Retina (tissue), 1 donor: ENCODE data around the gene IL31.
A peak's percentile ranks its signal among the peaks of the same experiment; 100 is the strongest.
"Not testable (repeated sequence)": the region's sequence is repeated elsewhere in the genome, so short reads cannot be mapped to it uniquely, and the experiment has no call there.

ENCODE experiments used
- DNase-seq: peaks from one replicate; pipeline ENCODE4 v3.0.0-alpha.2; 2016

The IL31 gene

DNA sequence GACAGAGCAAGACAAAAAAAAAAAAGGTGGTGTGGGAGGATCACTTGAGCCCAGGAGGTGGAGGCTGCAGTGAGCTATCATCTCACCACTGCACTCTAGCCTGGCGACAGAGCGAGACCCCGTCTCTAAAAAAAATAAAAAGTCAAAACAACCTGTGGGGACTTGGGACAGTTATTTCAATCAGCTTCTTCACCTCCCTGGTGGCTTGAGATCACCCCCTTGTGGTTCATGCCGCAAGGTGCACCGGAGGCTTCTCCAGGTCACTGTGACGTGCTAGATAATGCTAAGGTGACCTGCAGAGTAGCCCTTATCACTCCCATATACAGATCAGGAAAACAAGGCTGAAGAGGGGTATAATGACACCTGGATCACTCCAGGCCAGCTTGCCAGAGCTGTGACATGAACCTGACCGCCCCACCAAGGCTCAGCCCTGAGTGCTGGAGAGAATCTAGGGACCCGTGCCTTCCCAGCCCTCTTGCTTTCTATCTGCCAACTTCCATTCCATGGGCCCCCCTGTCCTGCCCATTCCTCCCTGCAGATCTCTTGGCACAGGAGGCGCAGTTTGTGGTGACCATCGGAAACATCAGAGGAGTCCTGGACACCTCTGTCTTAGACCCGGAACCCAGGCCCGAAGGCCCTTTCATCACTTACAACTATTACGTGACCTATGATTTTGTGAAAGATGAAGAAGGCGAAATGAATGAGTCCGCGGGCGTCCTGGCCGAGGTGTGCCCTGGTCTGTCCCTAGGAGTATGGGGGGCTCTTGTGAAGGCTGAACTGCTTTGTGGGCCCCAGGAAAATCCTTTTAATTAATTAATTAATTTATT lies 17.0 kb upstream of the IL31 start:
- peak; percentile 40 for DNase-seq

DNA sequence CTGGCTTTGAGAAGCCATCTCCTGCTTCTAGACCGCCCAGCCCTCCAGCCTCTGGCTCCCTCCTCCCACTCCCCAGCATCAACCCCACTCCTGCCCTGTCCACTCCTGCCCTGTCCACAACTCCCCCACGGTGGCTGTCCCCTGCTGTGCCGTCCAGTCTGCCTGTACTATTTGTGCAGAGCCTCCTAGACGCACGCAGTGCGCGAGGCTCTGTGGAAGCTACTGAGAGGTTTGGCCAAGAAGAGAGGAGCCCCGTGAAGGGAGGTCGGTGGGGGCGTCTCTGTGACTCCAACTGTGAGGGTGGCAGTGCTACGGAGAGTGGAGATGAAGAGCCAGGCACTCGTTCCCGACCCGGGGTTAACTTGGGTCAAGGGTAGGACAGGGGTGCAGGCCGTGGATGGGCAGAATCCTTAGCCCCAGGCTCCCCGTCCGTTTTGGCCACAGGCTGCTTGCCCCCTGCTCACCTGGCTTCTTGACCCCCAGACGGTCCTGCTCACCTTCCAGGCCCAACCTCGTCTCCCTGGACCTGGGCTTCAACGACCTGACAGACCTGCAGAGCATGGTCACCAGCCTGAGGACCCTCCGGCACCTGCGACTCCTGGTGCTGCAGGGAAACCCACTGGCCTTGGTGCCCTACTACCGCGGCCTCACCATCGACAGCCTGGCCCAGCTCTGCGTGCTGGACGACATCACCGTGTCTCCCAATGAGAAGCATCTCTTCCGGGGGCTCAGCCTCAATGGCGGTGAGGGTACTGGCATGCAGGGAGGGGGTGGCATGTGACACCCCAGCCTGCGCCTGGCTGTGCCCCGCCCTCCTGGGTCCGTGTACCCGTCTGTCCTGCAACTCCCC lies 15.8 kb upstream of the IL31 start:
- no peak for DNase-seq

DNA sequence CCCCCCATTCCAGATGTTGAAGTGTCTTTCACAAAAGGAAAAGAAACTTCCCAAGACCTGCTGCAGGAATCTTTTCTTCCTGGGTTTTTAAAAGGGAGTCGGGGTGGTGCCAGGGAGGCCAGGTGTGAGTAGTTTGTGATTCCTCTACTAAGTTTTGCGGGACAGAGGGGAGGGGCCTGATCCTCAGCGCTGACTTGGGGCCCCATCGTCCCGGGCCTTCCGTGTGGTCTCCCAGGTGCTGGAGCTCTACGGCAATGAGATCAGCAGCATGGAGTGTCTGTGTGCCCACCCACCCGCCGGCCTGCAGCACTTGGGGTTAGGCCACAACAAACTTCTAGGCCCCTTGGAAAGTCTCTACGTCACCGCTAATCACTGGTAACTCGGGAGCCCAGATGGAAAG lies 13.4 kb upstream of the IL31 start:
- no peak for DNase-seq

DNA sequence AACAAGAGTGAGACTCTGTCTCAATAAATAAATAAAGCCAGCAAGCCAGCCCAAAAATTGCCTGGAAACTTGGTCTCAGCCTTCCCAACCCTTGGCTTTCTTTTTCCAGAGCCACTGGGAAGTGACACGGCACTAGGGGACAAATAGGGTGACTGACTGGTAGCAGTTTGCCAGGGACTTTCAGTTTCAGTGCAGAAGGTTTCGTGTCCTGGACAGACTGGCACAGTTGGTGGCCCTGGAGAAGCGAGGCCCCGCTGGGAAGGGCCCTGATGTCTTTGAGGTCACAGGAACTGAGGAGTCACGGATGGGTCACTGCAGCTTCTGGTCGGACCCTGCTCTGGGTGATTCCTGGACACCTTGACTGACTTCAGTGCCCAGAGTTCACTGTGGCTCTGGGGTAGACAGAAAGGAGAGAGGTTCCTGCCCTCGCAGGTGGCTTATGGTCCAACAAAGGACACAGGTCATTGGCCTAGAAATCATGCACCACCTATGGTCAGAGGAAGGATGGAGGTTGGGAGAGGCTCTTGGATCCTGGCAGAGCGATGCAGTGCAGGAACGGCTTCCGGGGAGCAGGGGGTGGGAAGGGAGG lies 11.6 kb upstream of the IL31 start:
- DNase-seq, result no peak

DNA sequence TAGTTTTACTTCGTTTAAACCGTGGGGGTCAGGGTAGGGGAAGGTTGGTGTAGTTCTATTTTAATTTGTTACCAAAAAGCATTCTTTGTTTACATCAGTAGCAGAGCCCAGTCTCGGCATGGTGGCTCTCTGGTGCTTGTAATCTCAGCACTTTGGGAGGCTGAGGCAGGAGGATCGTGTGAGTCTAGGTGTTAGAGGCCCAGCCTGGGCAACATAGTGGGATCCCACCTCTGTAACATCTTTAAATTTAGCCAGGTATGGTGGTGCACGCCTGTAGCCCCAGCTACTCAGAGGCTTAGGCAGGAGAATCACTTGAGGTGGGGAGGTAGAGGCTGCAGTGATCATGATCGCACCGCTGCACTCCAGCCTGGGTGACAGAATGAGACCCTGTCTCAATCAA lies 11.1 kb upstream of the IL31 start:
- DNase-seq, result no peak

DNA sequence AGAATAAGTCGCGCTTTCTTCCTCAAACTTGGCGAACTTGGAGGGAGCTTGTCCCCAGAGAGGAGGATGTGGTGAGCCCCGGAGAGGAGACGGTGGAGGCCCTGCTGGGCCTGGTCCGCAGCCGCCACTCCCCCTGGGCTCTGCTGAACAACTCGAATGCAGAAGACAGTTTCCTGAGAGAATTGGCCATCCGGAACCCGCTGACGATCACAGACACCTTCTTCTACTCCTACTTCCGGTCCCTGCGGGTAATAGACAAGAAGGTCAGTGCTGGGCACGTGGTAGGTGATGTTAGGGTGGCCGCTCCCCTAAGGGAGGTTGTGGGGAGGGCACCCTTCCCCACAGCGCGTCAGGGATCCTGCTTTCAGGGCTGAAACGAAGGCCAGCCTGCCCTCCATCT lies 10.5 kb upstream of the IL31 start:
- DNase-seq, result no peak

DNA sequence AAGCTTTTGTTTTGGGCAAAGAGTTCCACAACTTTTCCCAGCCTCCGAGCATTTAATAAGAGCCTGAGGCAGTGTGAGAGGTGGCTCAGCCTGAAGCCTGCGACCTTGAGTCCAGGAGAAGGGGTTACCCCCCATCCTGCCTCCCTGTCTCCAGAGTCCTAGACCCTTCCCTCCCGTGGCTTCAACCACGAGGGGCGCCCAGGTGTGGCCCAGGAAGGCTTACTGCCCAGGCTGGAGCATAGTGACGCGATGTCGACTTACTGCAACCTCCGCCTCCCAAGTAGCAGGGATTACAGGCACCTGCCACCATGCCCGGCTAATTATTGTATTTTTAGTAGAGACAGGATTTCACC lies 9.5 kb upstream of the IL31 start:
- DNase-seq, result peak; percentile 40

DNA sequence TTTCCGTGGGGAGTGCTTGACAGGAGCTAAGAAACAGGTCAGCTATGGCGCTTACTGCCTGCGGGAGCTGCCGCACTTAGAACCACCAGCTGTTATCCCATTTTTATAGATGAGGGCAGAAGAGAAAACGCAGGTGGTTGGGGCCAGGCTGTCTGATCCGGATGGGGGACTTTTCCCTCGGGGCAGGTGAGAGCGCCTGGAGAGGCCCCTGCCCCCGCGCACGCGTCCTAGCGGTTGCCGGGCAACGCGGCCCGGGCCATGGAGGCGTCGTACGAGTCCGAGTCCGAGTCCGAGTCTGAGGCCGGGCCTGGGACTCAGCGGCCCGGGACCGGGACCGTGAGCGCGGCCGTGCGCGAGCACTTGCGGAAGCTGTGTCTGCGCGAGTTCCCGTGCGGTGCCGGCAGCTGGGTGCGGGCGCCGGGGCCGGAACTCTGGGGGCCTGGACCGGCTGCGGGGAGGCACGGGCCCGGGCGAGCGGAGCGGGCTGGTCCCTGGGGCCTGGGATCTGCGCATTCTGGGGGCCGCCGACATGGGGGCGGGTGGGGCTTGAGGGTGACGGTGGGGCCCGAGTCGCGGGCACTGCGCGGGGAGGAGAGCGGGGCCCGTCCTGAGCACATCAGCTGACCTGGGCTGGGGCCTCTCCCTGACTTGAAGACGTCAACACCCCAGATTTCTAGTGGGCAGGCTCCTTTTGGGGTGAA lies 9.0 kb upstream of the IL31 start, which contains the start of gene LRRC43:
Gene LRRC43 (plus strand): TSS at position 237 of the 701 bp plus-strand sequence. CDS start 22 bp downstream, at position 259.
- peak; percentile 80 for DNase-seq

DNA sequence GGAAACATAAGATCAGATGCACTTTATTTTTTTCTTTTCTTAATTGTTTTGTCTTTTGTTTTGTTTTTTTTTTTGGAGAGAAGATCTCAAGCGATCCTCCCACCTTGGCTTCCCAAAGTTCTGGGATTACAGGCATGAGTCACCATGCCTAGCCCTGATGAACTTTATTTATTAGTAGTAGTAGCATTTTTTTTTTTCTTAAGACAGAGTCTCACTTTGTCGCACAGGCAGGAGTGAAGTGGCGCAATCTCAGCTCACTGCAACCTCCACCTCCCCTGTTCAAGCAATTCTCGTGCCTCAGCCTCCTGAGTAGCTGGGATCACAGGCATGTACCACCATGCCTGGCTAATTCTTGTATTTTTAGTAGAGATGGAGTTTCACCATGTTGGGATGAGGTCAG lies 2.5 kb upstream of the IL31 start:
- DNase-seq, result not testable (repeated sequence)

DNA sequence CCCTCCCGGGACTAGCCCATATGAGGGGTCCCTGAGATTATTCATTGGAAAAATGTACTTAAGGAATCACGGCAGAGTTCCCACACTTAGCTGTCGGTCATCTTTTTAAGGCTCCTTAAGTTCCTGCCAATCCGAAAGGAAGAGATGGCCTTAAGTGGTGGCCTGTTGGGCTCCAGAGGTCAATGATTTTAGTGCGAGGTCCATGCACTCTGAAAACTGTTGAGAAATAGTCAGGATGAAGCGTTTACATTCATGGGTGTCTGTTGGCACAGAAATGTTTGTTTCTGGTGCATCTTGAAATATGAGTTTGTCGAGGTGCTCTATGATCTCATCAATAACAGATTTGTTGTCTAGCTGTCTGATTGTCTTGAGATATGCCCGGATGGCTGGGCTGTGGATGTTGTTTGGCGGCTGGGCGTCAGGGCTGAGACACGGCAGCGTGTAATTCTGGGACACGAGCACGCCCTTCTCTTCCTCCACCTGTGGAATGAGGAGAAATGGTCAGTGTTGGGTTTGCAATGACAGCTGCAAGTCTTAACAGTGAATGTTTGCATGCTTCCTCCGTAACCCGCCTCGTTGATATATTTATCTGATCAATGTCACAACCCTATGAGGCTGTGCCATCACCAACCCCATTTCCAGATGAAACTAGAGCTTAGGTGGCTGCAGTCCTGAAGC lies 1.6 kb downstream of the IL31 start:
- no peak for DNase-seq

DNA sequence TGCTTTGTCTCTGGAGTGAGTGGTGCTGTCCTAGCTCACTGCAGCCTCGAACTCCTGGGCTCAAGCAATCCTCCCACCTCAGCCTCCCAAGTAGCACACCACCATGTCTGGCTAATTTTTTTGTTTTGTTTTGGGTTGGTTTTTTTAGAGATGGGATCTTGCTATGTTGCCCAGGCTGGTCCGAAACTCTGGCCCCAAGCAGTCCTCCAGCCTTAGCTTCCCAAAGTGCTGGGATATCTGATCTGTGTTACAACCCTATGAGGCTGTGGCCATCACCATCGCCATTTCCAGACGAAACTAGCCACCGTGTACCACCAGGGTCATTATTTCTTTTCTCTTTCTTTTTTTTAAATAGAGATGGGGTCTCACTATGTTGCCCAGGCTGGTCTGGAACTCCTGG lies 2.6 kb downstream of the IL31 start:
- no peak for DNase-seq

DNA sequence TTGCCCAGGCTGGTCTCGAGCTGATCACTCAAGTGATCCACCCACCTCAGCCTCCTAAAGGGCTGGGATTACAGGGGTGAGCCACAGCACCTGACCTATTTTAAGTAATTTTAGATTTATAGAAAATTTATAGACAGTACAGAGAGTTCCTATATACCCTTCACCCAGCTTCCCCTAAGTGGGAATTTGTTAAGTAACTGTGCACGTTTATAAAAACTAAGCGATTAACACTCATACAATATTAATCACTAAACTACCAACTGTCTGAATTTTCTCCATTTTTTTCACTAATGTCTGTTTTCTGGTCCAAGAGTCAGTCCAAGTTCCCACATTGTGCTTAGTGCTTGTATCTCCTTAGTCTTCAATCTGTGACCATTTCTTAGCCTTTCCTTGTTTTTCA lies 5.5 kb downstream of the IL31 start:
- no peak for DNase-seq

DNA sequence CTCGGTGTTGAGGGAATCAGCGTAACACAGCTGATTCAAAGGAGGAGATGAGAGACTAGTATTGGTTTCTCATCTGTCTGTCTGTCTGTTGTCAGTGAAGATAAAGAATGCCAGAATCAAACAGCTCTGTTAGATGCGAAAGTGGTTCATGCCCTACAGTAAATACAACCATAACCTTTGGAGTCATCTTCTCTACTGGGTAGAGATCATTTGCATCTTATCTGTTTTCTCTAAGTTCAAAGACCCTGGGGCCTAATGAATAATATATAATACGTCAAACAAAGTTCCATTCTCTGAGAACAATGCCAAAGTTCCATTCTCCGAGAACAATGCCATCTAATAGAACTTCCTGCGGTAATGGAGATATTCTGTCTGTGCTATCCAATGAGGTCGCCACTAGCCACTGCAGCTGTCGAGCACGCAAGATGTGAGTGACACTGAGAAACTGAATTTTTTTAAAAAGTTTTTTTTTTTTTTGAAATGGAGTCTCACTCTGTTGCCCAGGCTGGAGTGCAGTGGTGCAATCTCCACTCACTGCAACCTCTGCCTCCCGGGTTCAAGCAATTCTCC lies 6.6 kb downstream of the IL31 start:
- no peak for DNase-seq

DNA sequence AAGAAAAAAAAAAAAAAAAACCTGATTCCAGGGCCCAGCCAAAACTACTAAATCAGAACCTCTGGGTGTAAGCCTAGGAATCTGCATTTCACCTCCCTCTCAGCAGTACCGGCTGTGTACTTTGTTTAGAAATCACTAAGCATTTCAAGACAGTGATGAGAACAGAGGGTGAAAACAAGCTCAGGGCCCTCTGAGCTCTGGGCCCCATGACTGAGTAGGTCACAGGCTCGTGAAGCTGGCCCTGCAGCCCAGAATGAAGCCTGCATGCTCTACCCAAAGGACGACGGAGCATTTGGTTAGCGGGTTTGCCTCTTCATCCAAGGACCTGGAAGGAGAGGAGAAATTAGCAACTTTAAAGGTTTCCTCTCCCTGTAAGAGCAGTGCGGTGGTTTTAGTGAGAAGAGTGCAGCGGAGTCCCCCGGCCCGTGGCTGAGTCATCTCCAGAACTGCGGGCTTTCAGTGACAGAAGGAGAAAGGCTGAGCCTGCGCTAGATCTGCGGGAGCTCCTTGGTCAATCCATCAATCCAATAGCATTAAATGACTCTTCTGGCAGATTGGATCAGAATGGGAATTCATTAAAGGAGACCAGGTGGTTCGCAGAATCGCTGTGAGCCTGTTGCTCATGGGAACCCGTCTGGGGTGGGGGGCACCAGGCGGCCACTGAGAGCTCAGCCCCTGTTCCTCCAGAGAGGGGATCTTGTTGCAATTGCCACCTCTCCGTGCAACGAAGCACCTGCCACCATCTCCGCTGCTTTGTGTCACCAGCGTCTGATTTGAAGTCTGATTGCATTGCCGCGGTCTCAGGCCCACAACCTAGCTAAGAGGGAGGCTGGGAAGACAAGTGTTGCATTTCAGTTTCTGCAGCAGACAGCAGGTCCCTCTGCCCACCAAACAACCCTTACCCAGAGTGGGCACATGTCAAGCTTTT lies 7.3 kb downstream of the IL31 start:
- peak; percentile 22 for DNase-seq

DNA sequence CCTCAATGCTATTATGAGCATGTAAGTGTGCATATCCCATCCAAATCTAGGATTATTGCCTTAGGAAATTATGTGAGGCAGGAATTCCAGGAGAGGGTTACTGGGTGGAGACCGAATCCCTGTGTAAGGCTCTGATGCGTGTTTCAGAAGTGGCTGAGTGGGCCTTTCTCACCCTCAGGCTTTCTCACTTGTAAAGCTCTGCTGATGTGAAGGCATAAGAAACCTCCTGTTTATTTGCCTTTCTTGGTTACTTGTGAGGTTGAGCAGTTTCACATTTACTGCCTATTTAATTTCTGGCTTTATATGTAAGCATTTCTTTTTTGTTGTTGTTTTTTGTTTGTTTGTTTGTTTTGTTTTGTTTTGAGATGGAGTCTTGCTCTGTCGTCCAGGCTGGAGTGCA lies 11.0 kb downstream of the IL31 start:
- DNase-seq, result no peak

DNA sequence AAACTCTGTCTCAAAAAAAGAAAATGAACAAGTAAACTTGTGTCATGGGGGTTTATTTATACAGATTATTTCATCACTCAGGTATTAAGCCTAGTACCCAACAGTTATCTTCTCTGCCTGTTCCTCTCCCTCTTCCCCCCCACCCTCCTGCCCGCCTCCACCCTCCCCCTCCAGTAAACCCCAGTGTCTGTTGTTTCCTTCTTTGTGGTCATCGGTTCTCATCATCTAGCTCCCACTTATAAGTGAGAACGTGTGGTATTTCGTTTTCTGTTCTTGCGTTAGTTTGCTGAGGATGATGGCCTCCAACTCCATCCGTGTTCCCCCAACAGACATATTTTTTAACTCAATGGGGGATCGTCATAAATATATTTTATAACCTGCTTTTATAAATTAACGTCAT lies 12.3 kb downstream of the IL31 start:
- no peak for DNase-seq

DNA sequence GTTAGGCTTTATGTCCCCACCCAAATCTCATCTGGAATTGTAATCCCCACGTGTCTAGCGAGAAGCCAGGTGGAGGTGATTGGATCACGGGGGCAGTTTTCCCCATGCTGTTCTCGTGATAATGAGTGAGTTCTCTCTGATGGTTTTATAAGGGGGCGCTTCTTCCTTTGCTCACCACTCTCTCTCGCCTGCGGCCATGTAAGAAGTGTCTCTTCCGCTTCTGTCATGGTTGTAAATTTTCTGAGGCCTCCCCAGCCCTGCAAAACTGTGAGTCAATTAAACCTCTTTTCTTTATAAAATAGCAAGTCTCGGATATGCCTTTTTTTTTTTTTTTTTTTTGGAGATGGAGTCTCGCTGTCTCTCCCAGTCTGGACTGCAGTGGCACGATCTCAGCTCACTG lies 13.3 kb downstream of the IL31 start:
- DNase-seq, result no peak

DNA sequence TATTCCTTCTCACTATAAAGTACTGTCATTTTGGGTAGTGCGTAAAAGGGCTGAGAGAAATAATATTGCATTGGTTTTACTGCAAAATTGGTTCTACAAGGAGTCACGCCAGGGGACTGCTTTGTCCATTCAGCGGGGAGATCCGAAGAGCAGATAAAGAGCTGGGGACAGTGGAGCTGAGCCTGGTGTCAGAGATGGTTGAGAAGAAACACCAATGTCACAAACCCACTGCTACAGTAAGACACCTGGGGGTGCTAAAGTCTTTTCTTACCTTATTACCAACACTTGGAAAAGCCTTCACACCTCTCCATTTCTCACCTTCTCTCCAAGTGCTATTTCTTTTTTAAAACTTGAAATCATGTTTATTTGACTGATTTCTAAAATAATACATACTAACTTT lies 14.1 kb downstream of the IL31 start:
- DNase-seq, result no peak

DNA sequence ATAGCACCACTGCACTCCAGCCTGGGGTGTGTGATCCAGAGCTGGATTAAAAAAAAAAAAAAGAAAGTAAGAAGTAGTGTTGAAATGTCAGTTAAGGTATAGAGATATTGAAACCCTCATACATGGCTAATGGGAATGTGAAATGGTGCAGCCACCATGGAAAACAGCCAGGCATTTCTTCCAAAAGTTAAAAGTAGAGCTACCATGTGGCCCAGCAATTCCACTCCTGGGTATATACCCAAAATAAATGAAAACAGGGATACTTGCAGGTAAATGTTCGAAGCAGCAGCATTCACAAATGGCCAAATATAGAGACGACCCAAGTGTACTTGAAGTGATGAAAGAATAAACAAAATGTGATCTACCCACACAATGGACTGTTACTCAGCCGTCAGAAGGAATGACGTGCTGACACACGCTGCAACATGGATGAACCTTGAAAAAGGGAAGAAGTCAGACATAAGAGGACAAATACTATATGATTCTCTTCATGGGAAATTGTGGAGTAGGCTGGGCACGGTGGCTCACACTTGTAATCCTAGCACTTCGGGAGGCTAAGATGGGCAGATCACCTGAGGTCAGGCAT lies 15.2 kb downstream of the IL31 start:
- DNase-seq, result no peak

DNA sequence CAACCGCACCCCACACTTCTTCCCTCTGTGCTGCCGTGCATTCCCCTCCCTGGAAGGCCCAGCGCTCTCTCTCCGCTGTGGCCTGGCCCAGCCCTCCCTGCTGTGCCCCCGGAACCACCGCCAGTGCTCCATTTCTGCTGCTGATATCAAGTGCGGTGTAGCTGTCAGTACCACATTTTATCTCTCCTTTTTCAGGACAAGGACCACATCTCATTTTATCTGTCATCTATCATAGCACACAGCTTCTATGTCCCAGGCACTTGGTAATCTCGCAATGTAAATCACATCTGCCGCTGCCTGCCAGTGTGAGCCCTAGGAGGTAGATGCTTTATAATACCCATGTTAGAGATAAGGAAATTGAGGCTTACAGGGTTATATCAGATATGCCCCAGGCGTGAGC lies 18.3 kb downstream of the IL31 start:
- no peak for DNase-seq

DNA sequence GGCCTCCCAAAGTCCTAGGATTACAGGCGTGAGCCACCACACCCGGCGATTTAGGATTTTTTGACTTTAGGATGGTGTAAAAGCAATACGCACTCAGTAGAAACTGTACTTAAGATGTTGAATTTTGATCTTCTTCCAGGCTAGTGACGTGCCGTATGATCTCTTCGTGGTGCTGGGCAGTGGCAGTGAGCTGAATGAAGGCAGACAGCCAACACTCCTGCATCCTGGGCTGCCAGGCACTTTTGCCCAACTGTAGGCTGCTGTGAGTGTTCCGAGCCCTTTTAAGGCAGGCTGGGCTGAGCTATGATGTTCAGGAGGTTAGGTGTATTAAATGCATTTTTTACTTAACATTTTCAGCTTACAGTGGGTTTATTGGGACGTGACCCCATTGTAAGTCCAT lies 21.3 kb downstream of the IL31 start:
- no peak for DNase-seq
